ENCODE results near the gene PUM1. TPM values are rescaled to one million over a fixed set of nuclear protein-coding genes. Genes with fewer than 3 reads are reported as not detected.

The PUM1 gene
- total and polyA plus RNA-seq, 2 donors (not counting 3 experiments of a cell fraction or from before 2014, with no cell fraction given): 94.7 to 124 TPM

- TF ChIP-seq GATA2 (IDR thresholded peaks at IDR 0.05; ENCODE audit: insufficient read depth, insufficient read length, low read depth, low read length) (no peak), FOS (IDR thresholded peaks at IDR 0.05; ENCODE audit: borderline replicate concordance, insufficient read depth, low read length) (no peak), MYC (IDR thresholded peaks at IDR 0.05; ENCODE audit: low read depth, low read length) (no peak), POLR2AphosphoS5 (IDR thresholded peaks at IDR 0.05; ENCODE audit: insufficient read depth, low read depth, low read length) (no peak)
- TF ChIP-seq, protein P1, sequence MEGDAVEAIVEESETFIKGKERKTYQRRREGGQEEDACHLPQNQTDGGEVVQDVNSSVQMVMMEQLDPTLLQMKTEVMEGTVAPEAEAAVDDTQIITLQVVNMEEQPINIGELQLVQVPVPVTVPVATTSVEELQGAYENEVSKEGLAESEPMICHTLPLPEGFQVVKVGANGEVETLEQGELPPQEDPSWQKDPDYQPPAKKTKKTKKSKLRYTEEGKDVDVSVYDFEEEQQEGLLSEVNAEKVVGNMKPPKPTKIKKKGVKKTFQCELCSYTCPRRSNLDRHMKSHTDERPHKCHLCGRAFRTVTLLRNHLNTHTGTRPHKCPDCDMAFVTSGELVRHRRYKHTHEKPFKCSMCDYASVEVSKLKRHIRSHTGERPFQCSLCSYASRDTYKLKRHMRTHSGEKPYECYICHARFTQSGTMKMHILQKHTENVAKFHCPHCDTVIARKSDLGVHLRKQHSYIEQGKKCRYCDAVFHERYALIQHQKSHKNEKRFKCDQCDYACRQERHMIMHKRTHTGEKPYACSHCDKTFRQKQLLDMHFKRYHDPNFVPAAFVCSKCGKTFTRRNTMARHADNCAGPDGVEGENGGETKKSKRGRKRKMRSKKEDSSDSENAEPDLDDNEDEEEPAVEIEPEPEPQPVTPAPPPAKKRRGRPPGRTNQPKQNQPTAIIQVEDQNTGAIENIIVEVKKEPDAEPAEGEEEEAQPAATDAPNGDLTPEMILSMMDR (IDR thresholded peaks at IDR 0.05; ENCODE audit: extremely low read depth in 1 of 2, insufficient read depth in 1 of 2, low read depth in 1 of 2, low read length in 2 of 2): no peak
- H3K4me3 ChIP-seq (replicated peaks in 1 of 3; ENCODE audit: insufficient read depth in 1 of 3, low read depth in 1 of 3, low read length in 3 of 3): no peak overlapping the region
- intact Hi-C loops (cut with micrococcal nuclease) (no loop called here), dilution Hi-C loops (cut with MboI; ENCODE audit: extremely low pct_ligation_motif_present, low sequenced_read_pairs) (no loop called here)
- no peak for FAIRE-seq
- no peak overlapping the region for H3K9ac ChIP-seq (replicated peaks; ENCODE audit: extremely low read depth, insufficient read depth, low read length)
- H4K20me1 ChIP-seq (replicated peaks; ENCODE audit: control insufficient read depth, extremely low read depth, insufficient read depth, low read length): peaks cover 28% of the 10 kb centered on the region
- peaks cover 0 to 4% of the 10 kb centered on the region in 2 experiments for H3K36me3 ChIP-seq (ENCODE audit: control insufficient read depth in 2 of 2, extremely low read depth in 1 of 2, insufficient read depth in 2 of 2, low read length in 2 of 2)
- peaks cover 99% of the 10 kb centered on the region for H3K79me2 ChIP-seq (ENCODE audit: control insufficient read depth, insufficient read depth, low read length)
- POLR2A ChIA-PET: no interaction called here
- H3K27me3 ChIP-seq (ENCODE audit: control insufficient read depth in 2 of 2, insufficient read depth in 2 of 2, low read length in 2 of 2): no peaks in the 10 kb centered on the region
- no peak overlapping the region for H3K4me2 ChIP-seq (ENCODE audit: insufficient read depth, low read length)
- BruUV-seq (replicated peaks): no TSS peak
- H3K9me1 ChIP-seq (replicated peaks; ENCODE audit: control insufficient read depth, extremely low read depth, insufficient read depth, low read length): no peaks in the 10 kb centered on the region
- DNase-seq (ENCODE audit: low read depth, low spot score): no peak
- H3K9me3 ChIP-seq (replicated peaks; ENCODE audit: control insufficient read depth, insufficient read depth, low read length): no peaks in the 10 kb centered on the region
- CTCF ChIA-PET: interaction anchor here (1.2 kb wide), 1 partner anchor 9 kb away, joined by 3 read pairs; no protein-coding TSS in a partner anchor
- H3K4me1 ChIP-seq (ENCODE audit: control insufficient read depth, extremely low read depth, insufficient read depth, low read length): peaks cover 10% of the 10 kb centered on the region
- no peak overlapping the region for H3K27ac ChIP-seq (ENCODE audit: insufficient read depth, low read depth, low read length)
- H2AFZ ChIP-seq (ENCODE audit: low read depth, low read length): no peak overlapping the region
Measured at GRCh38 chr1:31036749-31037500, 28.6 kb downstream of the PUM1 start.
